ENCODE measurements around the gene PYGO2. TPM values are rescaled to one million over a fixed set of nuclear protein-coding genes. Genes with fewer than 3 reads are reported as not detected.

The PYGO2 gene
- total RNA-seq, 1 donor: 18.5 TPM

GRCh38 chr1:154992721-154993571 lies 31.4 kb upstream of the PYGO2 start:
- DNase-seq (ENCODE audit: insufficient read length, low spot score, missing footprints): peak; percentile 87
- H2AFZ ChIP-seq (ENCODE audit: low read length): no peak overlapping the region
- H3K4me3 ChIP-seq (ENCODE audit: insufficient read depth, low read length): no peak overlapping the region
- peaks cover 14% of the 10 kb centered on the region for H3K79me2 ChIP-seq (ENCODE audit: insufficient read depth, low read length)
- H4K20me1 ChIP-seq (ENCODE audit: insufficient read depth, low read length): no peaks in the 10 kb centered on the region
- TF ChIP-seq CTCF (IDR thresholded peaks at IDR 0.05; ENCODE audit: extremely low read depth, low read depth, low read length): peak; percentile 20
- no peak overlapping the region for H3K4me2 ChIP-seq (ENCODE audit: insufficient read depth, low read length)
- no peak overlapping the region for H3K27ac ChIP-seq (ENCODE audit: low read depth, low read length)
- H3K4me1 ChIP-seq (ENCODE audit: insufficient read depth, low read length): no peaks in the 10 kb centered on the region
- H3K36me3 ChIP-seq (ENCODE audit: insufficient read depth, low read length): peaks cover 23% of the 10 kb centered on the region
- H3K9me3 ChIP-seq (ENCODE audit: low read depth, low read length): no peaks in the 10 kb centered on the region
- H3K27me3 ChIP-seq (ENCODE audit: insufficient read depth, low read length): no peaks in the 10 kb centered on the region

DNA sequence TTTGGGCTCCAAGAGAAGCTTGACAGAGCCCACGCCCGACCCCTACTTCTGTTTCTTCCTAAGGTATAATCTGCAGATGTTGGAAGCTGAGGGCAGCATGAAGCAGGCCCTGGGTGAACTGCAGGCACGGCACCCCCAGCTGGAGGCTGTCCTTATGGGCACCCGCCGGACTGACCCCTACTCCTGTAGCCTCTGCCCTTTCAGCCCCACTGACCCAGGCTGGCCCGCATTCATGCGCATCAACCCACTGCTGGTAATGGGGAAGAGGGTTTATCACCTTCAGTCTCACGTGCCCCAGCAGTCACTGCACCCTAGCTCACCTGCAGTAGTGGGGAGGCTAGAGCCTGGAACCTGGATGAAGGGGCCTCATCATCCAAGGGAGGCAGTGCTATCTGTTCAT lies 28.7 kb upstream of the PYGO2 start:
- Histone ChIP-seq H3K36me3 (ENCODE audit: insufficient read depth, low read length) (peaks cover 32% of the 10 kb centered on the region), H4K20me1 (ENCODE audit: insufficient read depth, low read length) (no peaks in the 10 kb centered on the region), H3K79me2 (ENCODE audit: insufficient read depth, low read length) (peaks cover 28% of the 10 kb centered on the region), H3K4me2 (ENCODE audit: insufficient read depth, low read length) (no peak overlapping the region), H3K27ac (ENCODE audit: low read depth, low read length) (no peak overlapping the region), H2AFZ (ENCODE audit: low read length) (no peak overlapping the region), H3K4me3 (ENCODE audit: insufficient read depth, low read length) (no peak overlapping the region), H3K27me3 (ENCODE audit: insufficient read depth, low read length) (no peaks in the 10 kb centered on the region), H3K4me1 (ENCODE audit: insufficient read depth, low read length) (no peaks in the 10 kb centered on the region), H3K9me3 (ENCODE audit: low read depth, low read length) (no peaks in the 10 kb centered on the region)
- no peak for TF ChIP-seq CTCF (IDR thresholded peaks at IDR 0.05; ENCODE audit: extremely low read depth, low read depth, low read length)
- no peak for DNase-seq (ENCODE audit: insufficient read length, low spot score, missing footprints)

- peak; percentile 61 for DNase-seq (ENCODE audit: insufficient read length, low spot score, missing footprints)
- Histone ChIP-seq H2AFZ (ENCODE audit: low read length) (no peak overlapping the region), H3K36me3 (ENCODE audit: insufficient read depth, low read length) (peaks cover 32% of the 10 kb centered on the region), H3K27me3 (ENCODE audit: insufficient read depth, low read length) (no peaks in the 10 kb centered on the region), H3K27ac (ENCODE audit: low read depth, low read length) (no peak overlapping the region), H3K79me2 (ENCODE audit: insufficient read depth, low read length) (peaks cover 33% of the 10 kb centered on the region), H4K20me1 (ENCODE audit: insufficient read depth, low read length) (no peaks in the 10 kb centered on the region), H3K4me1 (ENCODE audit: insufficient read depth, low read length) (no peaks in the 10 kb centered on the region), H3K9me3 (ENCODE audit: low read depth, low read length) (no peaks in the 10 kb centered on the region), H3K4me2 (ENCODE audit: insufficient read depth, low read length) (no peak overlapping the region), H3K4me3 (ENCODE audit: insufficient read depth, low read length) (no peak overlapping the region)
- no peak for TF ChIP-seq CTCF (IDR thresholded peaks at IDR 0.05; ENCODE audit: extremely low read depth, low read depth, low read length)
These were observed 27.7 kb upstream of the PYGO2 start for GRCh38 chr1:154989195-154989860.
